Measurements from ENCODE around the gene ENOX1. TPM values are rescaled to one million over a fixed set of nuclear protein-coding genes. Genes with fewer than 3 reads are reported as not detected.

The ENOX1 gene
- total and polyA plus RNA-seq, 2 of the 8 experiments (the other 6 are each of a cell fraction or from before 2014, with no cell fraction given), result 0.23 to 0.37 TPM

GRCh38 chr13:43544011-43544410 lies 242.8 kb downstream of the ENOX1 start (continued):
- TF ChIP-seq FOSL1 (IDR thresholded peaks at IDR 0.05; ENCODE audit: insufficient read depth, low read depth, low read length) (no peak), EP300 (IDR thresholded peaks at IDR 0.05; ENCODE audit: borderline replicate concordance in 1 of 2, low read depth in 2 of 2, low read length in 2 of 2) (no peak), SP2 (IDR thresholded peaks at IDR 0.05; ENCODE audit: low read length) (no peak), RFX5 (IDR thresholded peaks at IDR 0.05; ENCODE audit: borderline replicate concordance, low read depth, low read length) (no peak), KDM1A (IDR thresholded peaks at IDR 0.05; ENCODE audit: borderline replicate concordance, low read length) (no peak)

All from H1 (cell line).